ENCODE results near the gene C6orf62. TPM values are rescaled to one million over a fixed set of nuclear protein-coding genes. Genes with fewer than 3 reads are reported as not detected.
"Not testable (repeated sequence)": the region's sequence is repeated elsewhere in the genome, so short reads cannot be mapped to it uniquely, and the experiment has no call there.

Gene C6orf62
- total and polyA plus RNA-seq, 9 donors = 65.9 to 94.5 (median 88.8) TPM

GRCh38 chr6:24723270-24723669 is 4.3 kb upstream of the C6orf62 start:
- Histone ChIP-seq H3K4me1 (ENCODE audit: control insufficient read depth, insufficient read depth, low read length) (peaks cover 4% of the 10 kb centered on the region), H3K4me3 (ENCODE audit: low read length) (no peak overlapping the region), H3K36me3 (ENCODE audit: control insufficient read depth, insufficient read depth, low read length) (no peaks in the 10 kb centered on the region), H3K9me3 (replicated peaks; ENCODE audit: control insufficient read depth, low read depth, low read length) (no peaks in the 10 kb centered on the region), H3K27me3 (ENCODE audit: control insufficient read depth, insufficient read depth, low read length) (no peaks in the 10 kb centered on the region), H3K27ac (ENCODE audit: low read length) (no peak overlapping the region)
- no peak for DNase-seq
- WGBS (ENCODE audit: insufficient coverage) = no CpG with 5 or more reads among the region's 3 CpGs

- no peak for DNase-seq
- Histone ChIP-seq H3K9me3 (replicated peaks; ENCODE audit: control insufficient read depth, low read depth, low read length) (no peaks in the 10 kb centered on the region), H3K4me1 (ENCODE audit: control insufficient read depth, insufficient read depth, low read length) (peaks cover 6% of the 10 kb centered on the region), H3K4me3 (ENCODE audit: low read length) (peak overlapping the region; percentile 61), H3K27ac (ENCODE audit: low read length) (peak overlapping the region; percentile 99), H3K36me3 (ENCODE audit: control insufficient read depth, insufficient read depth, low read length) (no peaks in the 10 kb centered on the region), H3K27me3 (ENCODE audit: control insufficient read depth, insufficient read depth, low read length) (no peaks in the 10 kb centered on the region)
- 3% methylated on average over 22 of the region's 26 CpGs for WGBS (ENCODE audit: insufficient coverage)
Measured at GRCh38 chr6:24721461-24722215, 2.7 kb upstream of the C6orf62 start.

DNA sequence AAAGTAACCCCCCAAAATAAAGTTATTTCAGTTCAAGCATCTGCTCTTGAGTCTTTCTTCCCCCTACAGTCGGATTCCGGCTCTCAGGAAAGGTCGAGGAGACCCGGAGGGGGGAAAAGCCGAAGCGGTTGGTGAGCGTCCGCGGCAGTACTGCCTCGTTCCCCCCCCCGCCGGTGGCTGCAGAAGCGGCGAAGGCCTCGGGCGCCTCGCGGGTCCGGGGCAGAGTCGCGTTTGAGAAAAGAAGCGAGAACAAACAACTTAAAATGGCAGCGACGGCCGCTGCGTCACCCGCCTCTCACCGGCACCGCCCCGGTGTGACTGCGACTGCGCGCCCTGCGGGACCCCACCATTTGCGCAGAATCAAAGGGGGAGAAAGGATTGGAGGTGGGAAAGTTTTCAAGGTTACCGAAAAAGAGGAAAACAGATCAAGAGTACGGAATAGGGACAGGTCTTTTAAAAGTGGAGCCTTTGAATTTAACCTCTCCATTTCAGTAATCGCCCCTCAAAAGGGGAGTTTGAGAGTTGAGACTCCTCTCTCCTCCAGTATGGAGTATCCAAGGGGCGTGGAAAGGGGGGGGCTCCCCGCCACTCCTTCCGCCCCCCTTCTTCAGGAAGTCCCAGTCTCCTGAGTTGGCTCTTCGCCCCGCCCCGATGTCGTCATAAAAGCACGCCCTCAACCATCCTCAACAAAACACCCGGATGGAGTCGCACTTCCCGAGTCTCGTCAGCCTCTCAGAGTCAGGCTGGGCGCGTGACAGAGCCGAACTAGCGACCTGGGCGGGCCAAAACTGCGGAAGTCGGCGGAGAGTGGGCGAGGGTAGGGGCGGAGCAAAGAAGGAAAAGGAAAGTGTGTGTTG is 1.9 kb upstream of the C6orf62 start:
- H3K27me3 ChIP-seq (ENCODE audit: control insufficient read depth, insufficient read depth, low read length) = no peaks in the 10 kb centered on the region
- peaks cover 4% of the 10 kb centered on the region for H3K36me3 ChIP-seq (ENCODE audit: control insufficient read depth, insufficient read depth, low read length)
- WGBS (ENCODE audit: insufficient coverage) = 0% methylated on average over 33 of the region's 60 CpGs
- peak overlapping the region; percentile 100 for H3K27ac ChIP-seq (ENCODE audit: low read length)
- no peaks in the 10 kb centered on the region for H3K9me3 ChIP-seq (replicated peaks; ENCODE audit: control insufficient read depth, low read depth, low read length)
- H3K4me1 ChIP-seq (ENCODE audit: control insufficient read depth, insufficient read depth, low read length) = peaks cover 6% of the 10 kb centered on the region
- H3K4me3 ChIP-seq (ENCODE audit: low read length) = peak overlapping the region; percentile 100
- DNase-seq = peak; percentile 100

GRCh38 chr6:24720131-24720603 is 1.2 kb upstream of the C6orf62 start:
- Histone ChIP-seq H3K27me3 (ENCODE audit: control insufficient read depth, insufficient read depth, low read length) (no peaks in the 10 kb centered on the region), H3K36me3 (ENCODE audit: control insufficient read depth, insufficient read depth, low read length) (peaks cover 8% of the 10 kb centered on the region), H3K27ac (ENCODE audit: low read length) (peak overlapping the region; percentile 100), H3K9me3 (replicated peaks; ENCODE audit: control insufficient read depth, low read depth, low read length) (no peaks in the 10 kb centered on the region), H3K4me3 (ENCODE audit: low read length) (peak overlapping the region; percentile 100), H3K4me1 (ENCODE audit: control insufficient read depth, insufficient read depth, low read length) (peaks cover 6% of the 10 kb centered on the region)
- WGBS (ENCODE audit: insufficient coverage) = 1% methylated on average over 25 of the region's 39 CpGs
- DNase-seq = peak; percentile 78

DNA sequence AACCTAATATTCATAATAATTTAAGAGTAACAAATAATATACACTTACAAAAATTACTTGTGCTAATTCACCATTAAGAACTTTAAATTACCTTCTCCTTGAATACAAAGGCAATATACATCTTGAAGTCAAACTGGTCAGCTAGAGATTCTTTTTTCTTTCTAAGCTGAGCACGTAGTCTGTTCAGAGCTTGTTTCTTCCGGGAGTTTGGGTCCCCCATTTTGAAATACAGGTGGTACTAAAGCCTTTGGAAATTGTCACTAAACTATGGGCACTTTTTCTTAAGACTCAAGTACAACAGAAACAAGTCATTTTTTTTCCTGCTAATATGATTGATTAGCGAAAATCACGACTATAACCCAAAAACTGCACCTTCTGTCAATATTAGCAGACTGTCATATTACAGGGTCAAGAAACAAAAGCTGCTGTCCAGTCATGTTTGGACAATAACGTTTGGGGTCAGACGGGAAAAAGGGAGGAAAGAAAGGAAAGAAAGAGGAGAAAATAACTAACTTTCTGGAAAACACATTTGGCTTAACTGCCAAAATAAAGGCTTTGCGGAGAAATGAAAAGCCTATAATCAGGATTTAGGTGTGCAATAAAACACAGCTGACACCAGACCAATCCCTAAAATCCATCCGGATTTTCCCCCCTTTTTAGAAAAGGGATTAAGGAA is 367 bp downstream of the C6orf62 start:
- DNase-seq = peak; percentile 22

GRCh38 chr6:24716602-24717148 is 2.3 kb downstream of the C6orf62 start:
- H3K4me1 ChIP-seq (ENCODE audit: control insufficient read depth, insufficient read depth, low read length); H3K4me3 ChIP-seq (ENCODE audit: low read length); H3K27me3 ChIP-seq (ENCODE audit: control insufficient read depth, insufficient read depth, low read length); H3K27ac ChIP-seq (ENCODE audit: low read length); DNase-seq; H3K9me3 ChIP-seq (replicated peaks; ENCODE audit: control insufficient read depth, low read depth, low read length): not testable (repeated sequence)
- peaks cover 23% of the 10 kb centered on the region for H3K36me3 ChIP-seq (ENCODE audit: control insufficient read depth, insufficient read depth, low read length)
- 83% methylated on average over 6 of the region's 7 CpGs for WGBS (ENCODE audit: insufficient coverage)

More for the DNA sequence above, 367 bp downstream of the C6orf62 start:
- peaks cover 16% of the 10 kb centered on the region for H3K36me3 ChIP-seq (ENCODE audit: control insufficient read depth, insufficient read depth, low read length)
- peak overlapping the region; percentile 100 for H3K27ac ChIP-seq (ENCODE audit: low read length)
- no CpG with 5 or more reads among the region's 8 CpGs for WGBS (ENCODE audit: insufficient coverage)
- H3K9me3 ChIP-seq (replicated peaks; ENCODE audit: control insufficient read depth, low read depth, low read length) = no peaks in the 10 kb centered on the region
- H3K4me3 ChIP-seq (ENCODE audit: low read length) = peak overlapping the region; percentile 100
- no peaks in the 10 kb centered on the region for H3K27me3 ChIP-seq (ENCODE audit: control insufficient read depth, insufficient read depth, low read length)
- peaks cover 6% of the 10 kb centered on the region for H3K4me1 ChIP-seq (ENCODE audit: control insufficient read depth, insufficient read depth, low read length)

DNA sequence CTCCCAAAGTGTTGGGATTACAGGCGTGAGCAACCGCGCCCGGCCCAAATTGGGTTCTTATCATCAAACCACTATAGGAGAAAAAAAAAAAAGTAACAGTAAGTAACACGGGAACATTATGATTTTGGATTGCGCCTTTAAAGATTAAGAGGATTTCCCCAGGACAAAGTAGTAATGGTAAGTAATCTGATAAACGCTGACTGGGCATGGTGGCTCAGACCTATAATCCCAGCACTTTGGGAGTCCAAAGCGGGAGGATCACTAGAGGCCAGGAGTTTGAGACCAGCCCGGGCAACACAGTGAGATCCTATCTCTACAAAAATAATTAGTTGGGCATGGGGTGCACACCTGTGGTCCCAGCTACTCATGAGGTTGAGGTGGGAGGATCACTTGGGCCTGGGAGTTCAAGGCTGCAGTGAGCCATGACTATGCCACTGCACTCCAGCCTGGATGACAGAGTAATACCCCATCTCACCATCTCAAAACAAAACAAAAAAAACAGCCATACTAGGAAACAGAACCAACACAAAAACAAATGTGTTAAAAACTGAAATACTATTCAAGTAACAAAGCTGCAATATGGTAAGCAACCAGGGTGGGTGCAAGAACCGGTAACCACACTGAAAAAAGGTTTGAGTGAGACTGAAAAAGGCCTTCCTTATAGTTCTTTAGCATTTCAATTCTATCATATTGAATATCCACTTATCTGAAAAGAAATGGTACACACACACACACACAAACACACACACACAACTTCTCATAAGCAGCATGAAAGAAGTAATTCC is 8.2 kb downstream of the C6orf62 start:
- Histone ChIP-seq H3K9me3 (replicated peaks; ENCODE audit: control insufficient read depth, low read depth, low read length) (no peaks in the 10 kb centered on the region), H3K4me1 (ENCODE audit: control insufficient read depth, insufficient read depth, low read length) (no peaks in the 10 kb centered on the region), H3K27me3 (ENCODE audit: control insufficient read depth, insufficient read depth, low read length) (no peaks in the 10 kb centered on the region), H3K36me3 (ENCODE audit: control insufficient read depth, insufficient read depth, low read length) (peaks cover 55% of the 10 kb centered on the region), H3K4me3 (ENCODE audit: low read length) (no peak overlapping the region), H3K27ac (ENCODE audit: low read length) (no peak overlapping the region)
- no peak for DNase-seq
- WGBS (ENCODE audit: insufficient coverage) = 92% methylated on average over 3 of the region's 10 CpGs

DNA sequence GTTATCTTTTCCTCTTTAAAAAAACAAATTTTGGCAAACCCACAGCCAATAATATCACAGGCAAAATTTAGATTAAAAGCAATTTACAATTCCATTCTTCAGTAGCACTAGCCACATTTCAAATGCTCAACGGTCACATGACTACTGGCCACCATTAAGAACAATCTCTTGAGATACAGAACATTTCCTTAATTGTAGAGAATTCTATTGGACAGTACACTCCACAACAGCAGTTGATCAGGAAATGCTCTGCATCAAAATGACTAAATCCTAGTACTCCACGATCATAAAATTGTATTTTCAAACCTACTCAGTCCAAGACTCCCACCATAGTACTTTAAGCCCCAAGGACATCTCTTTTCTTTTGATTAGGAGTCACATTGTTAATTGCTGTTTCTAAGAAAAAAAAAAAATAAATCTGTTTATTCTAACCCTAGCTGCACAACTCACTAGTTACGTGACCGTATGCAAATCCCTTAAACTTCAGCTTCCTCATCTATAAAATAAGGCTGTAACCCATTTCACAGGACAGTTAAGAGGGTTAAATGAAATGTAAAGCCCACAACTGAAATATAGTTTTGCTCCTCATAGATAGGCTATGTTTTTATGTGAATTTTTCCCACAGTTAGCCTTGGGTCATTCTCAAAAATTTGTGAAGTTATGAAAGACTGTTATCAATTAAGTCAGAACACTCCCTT is 9.8 kb downstream of the C6orf62 start:
- H3K27ac ChIP-seq (ENCODE audit: low read length) = no peak overlapping the region
- peaks cover 47% of the 10 kb centered on the region for H3K36me3 ChIP-seq (ENCODE audit: control insufficient read depth, insufficient read depth, low read length)
- H3K4me1 ChIP-seq (ENCODE audit: control insufficient read depth, insufficient read depth, low read length) = no peaks in the 10 kb centered on the region
- H3K9me3 ChIP-seq (replicated peaks; ENCODE audit: control insufficient read depth, low read depth, low read length) = no peaks in the 10 kb centered on the region
- no peaks in the 10 kb centered on the region for H3K27me3 ChIP-seq (ENCODE audit: control insufficient read depth, insufficient read depth, low read length)
- no peak for DNase-seq
- WGBS (ENCODE audit: insufficient coverage) = no CpG with 5 or more reads among the region's 4 CpGs
- no peak overlapping the region for H3K4me3 ChIP-seq (ENCODE audit: low read length)

GRCh38 chr6:24708612-24709011 is 10.3 kb downstream of the C6orf62 start:
- no peaks in the 10 kb centered on the region for H3K27me3 ChIP-seq (ENCODE audit: control insufficient read depth, insufficient read depth, low read length)
- no peak overlapping the region for H3K27ac ChIP-seq (ENCODE audit: low read length)
- peaks cover 44% of the 10 kb centered on the region for H3K36me3 ChIP-seq (ENCODE audit: control insufficient read depth, insufficient read depth, low read length)
- 100% methylated on average over 2 of the region's 3 CpGs for WGBS (ENCODE audit: insufficient coverage)
- DNase-seq = no peak
- no peak overlapping the region for H3K4me3 ChIP-seq (ENCODE audit: low read length)
- H3K4me1 ChIP-seq (ENCODE audit: control insufficient read depth, insufficient read depth, low read length) = no peaks in the 10 kb centered on the region
- no peaks in the 10 kb centered on the region for H3K9me3 ChIP-seq (replicated peaks; ENCODE audit: control insufficient read depth, low read depth, low read length)

Measured in muscle of leg (tissue), 11 donors.